ENCODE data around the gene ATP2B2. TPM values are rescaled to one million over a fixed set of nuclear protein-coding genes. Genes with fewer than 3 reads are reported as not detected.
A peak's percentile ranks its signal among the peaks of the same experiment; 100 is the strongest.

The ATP2B2 gene
- total RNA-seq, 1 donor from 2014 or later: 0.06 TPM

DNA sequence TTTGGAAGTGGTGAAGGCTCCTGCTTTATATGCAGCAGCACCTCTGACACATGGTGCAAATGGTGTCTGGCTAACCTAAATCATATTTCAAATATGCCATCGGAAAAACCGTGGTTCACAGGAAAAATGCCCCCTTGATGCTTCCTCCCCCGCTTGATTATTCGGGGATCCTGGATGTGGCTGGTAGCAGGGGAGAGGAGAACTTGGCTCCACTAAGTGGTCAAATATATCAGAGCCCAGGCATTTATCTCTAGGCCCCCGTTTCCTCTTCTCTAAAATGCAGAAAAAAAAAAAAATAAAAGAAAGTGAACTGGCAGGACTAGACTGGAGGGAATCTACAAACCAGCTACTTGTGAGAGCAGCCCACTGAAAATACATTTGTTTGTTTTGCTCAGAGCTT lies 18.2 kb upstream of the ATP2B2 start:
- intact Hi-C loops (cut with DNase I): no loop called here
- no peaks in the 10 kb centered on the region for H3K36me3 ChIP-seq
- no peak for ATAC-seq
- H3K4me1 ChIP-seq: no peaks in the 10 kb centered on the region
- DNase-seq: no peak
- no peaks in the 10 kb centered on the region for H3K9me3 ChIP-seq
- H3K27ac ChIP-seq: no peak overlapping the region
- H3K27me3 ChIP-seq: no peaks in the 10 kb centered on the region
- no peak overlapping the region for H3K4me3 ChIP-seq
- TF ChIP-seq, protein P1, sequence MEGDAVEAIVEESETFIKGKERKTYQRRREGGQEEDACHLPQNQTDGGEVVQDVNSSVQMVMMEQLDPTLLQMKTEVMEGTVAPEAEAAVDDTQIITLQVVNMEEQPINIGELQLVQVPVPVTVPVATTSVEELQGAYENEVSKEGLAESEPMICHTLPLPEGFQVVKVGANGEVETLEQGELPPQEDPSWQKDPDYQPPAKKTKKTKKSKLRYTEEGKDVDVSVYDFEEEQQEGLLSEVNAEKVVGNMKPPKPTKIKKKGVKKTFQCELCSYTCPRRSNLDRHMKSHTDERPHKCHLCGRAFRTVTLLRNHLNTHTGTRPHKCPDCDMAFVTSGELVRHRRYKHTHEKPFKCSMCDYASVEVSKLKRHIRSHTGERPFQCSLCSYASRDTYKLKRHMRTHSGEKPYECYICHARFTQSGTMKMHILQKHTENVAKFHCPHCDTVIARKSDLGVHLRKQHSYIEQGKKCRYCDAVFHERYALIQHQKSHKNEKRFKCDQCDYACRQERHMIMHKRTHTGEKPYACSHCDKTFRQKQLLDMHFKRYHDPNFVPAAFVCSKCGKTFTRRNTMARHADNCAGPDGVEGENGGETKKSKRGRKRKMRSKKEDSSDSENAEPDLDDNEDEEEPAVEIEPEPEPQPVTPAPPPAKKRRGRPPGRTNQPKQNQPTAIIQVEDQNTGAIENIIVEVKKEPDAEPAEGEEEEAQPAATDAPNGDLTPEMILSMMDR (IDR thresholded peaks at IDR 0.05): no peak

GRCh38 chr3:10522646-10523303 lies 17.4 kb upstream of the ATP2B2 start:
- intact Hi-C loops (cut with DNase I): no loop called here
- Histone ChIP-seq H3K36me3 (no peaks in the 10 kb centered on the region), H3K9me3 (no peaks in the 10 kb centered on the region), H3K27me3 (no peaks in the 10 kb centered on the region), H3K27ac (no peak overlapping the region), H3K4me1 (no peaks in the 10 kb centered on the region), H3K4me3 (no peak overlapping the region)
- TF ChIP-seq, protein P1 (IDR thresholded peaks at IDR 0.05): no peak
- peak; percentile 12 for DNase-seq
- ATAC-seq: no peak

GRCh38 chr3:10521772-10522441 lies 16.5 kb upstream of the ATP2B2 start:
- no peaks in the 10 kb centered on the region for H3K9me3 ChIP-seq
- H3K4me1 ChIP-seq: no peaks in the 10 kb centered on the region
- ATAC-seq (no peak), DNase-seq (no peak)
- no peaks in the 10 kb centered on the region for H3K36me3 ChIP-seq
- intact Hi-C loops (cut with DNase I): no loop called here
- no peaks in the 10 kb centered on the region for H3K27me3 ChIP-seq
- TF ChIP-seq, protein P1 (IDR thresholded peaks at IDR 0.05): no peak
- H3K27ac ChIP-seq: no peak overlapping the region
- no peak overlapping the region for H3K4me3 ChIP-seq

- no peaks in the 10 kb centered on the region for H3K27me3 ChIP-seq
- TF ChIP-seq, protein P1 (IDR thresholded peaks at IDR 0.05): no peak
- no peaks in the 10 kb centered on the region for H3K9me3 ChIP-seq
- DNase-seq: peak; percentile 5
- intact Hi-C loops (cut with DNase I): no loop called here
- ATAC-seq: no peak
- no peak overlapping the region for H3K4me3 ChIP-seq
- H3K27ac ChIP-seq: no peak overlapping the region
- no peaks in the 10 kb centered on the region for H3K4me1 ChIP-seq
- no peaks in the 10 kb centered on the region for H3K36me3 ChIP-seq
These were observed 14.7 kb upstream of the ATP2B2 start for GRCh38 chr3:10520072-10520471.

GRCh38 chr3:10519236-10519635 lies 13.8 kb upstream of the ATP2B2 start:
- Histone ChIP-seq H3K27me3 (no peaks in the 10 kb centered on the region), H3K27ac (no peak overlapping the region), H3K4me1 (no peaks in the 10 kb centered on the region), H3K4me3 (no peak overlapping the region), H3K36me3 (no peaks in the 10 kb centered on the region), H3K9me3 (no peaks in the 10 kb centered on the region)
- ATAC-seq (no peak), DNase-seq (peak; percentile 11)
- intact Hi-C loops (cut with DNase I): no loop called here
- TF ChIP-seq, protein P1 (IDR thresholded peaks at IDR 0.05): no peak

Data from upper lobe of right lung (tissue), 1 donor.